Osteoblast (primary cell): ENCODE measurements around the gene LRMDA. TPM values are rescaled to one million over a fixed set of nuclear protein-coding genes. Genes with fewer than 3 reads are reported as not detected.

Source experiments
- DNase-seq: peaks from one replicate; pipeline ENCODE4 v3.0.0; 2011; ENCODE audit warnings: low spot score, mixed read lengths; ENCODE audit not compliant: insufficient read length; ENCODE audit errors: missing footprints
- H2AFZ ChIP-seq: 2 replicates; pipeline ENCODE4 v1.6.0; 2011; ENCODE audit warnings: mild to moderate bottlenecking, low read length
- H3K27ac ChIP-seq: 2 replicates; pipeline ENCODE4 v1.5.1; 2011; ENCODE audit warnings: mild to moderate bottlenecking, low read depth, low read length, moderate library complexity
- H3K27me3 ChIP-seq: 2 replicates; pipeline ENCODE4 v1.6.0; 2012; ENCODE audit warnings: mild to moderate bottlenecking, control low read depth, inconsistent platforms, low read length, moderate library complexity; ENCODE audit not compliant: insufficient read depth
- H3K36me3 ChIP-seq: 2 replicates; pipeline ENCODE4 v1.5.1; 2011; ENCODE audit warnings: mild to moderate bottlenecking, low read length, control low read depth, moderate library complexity; ENCODE audit not compliant: insufficient read depth
- H3K4me1 ChIP-seq: 2 replicates; pipeline ENCODE4 v1.5.1; 2011; ENCODE audit warnings: mild to moderate bottlenecking, low read length, control low read depth, moderate library complexity; ENCODE audit not compliant: insufficient read depth
- H3K4me2 ChIP-seq: 2 replicates; pipeline ENCODE4 v1.6.0; 2011; ENCODE audit warnings: mild to moderate bottlenecking, low read length; ENCODE audit not compliant: insufficient read depth
- H3K4me3 ChIP-seq: fragments of 200-600 bp; sonication (generic); 3 replicates; pipeline ENCODE4 v1.5.1; 2012; ENCODE audit warnings: mild to moderate bottlenecking, low read length, inconsistent platforms; ENCODE audit not compliant: insufficient read depth
- H3K79me2 ChIP-seq: 2 replicates; pipeline ENCODE4 v1.6.0; 2012; ENCODE audit warnings: mild to moderate bottlenecking, low read length, control low read depth, inconsistent platforms; ENCODE audit not compliant: insufficient read depth
- H3K9me3 ChIP-seq: 2 replicates; pipeline ENCODE4 v1.5.1; 2011; ENCODE audit warnings: low read depth, low read length, control low read depth
- H4K20me1 ChIP-seq: 2 replicates; pipeline ENCODE4 v1.6.0; 2012; ENCODE audit warnings: mild to moderate bottlenecking, low read length, control low read depth; ENCODE audit not compliant: insufficient read depth
- total RNA-seq: library from RNA; depleted of rRNA; stranded (reverse); fragments of >200 nt; gene quantifications from 2 replicates; pipeline ENCODE4 v1.2.3, GENCODE V29; 2012
- TF ChIP-seq, protein P1 (sequence below): IDR thresholded peaks from 2 replicates; pipeline ENCODE4 v1.5.1; 2011; ENCODE audit warnings: mild to moderate bottlenecking, low read depth, low read length, moderate library complexity; ENCODE audit errors: extremely low read depth

Gene LRMDA
- total RNA-seq, 1 donor = 18.5 TPM

DNA sequence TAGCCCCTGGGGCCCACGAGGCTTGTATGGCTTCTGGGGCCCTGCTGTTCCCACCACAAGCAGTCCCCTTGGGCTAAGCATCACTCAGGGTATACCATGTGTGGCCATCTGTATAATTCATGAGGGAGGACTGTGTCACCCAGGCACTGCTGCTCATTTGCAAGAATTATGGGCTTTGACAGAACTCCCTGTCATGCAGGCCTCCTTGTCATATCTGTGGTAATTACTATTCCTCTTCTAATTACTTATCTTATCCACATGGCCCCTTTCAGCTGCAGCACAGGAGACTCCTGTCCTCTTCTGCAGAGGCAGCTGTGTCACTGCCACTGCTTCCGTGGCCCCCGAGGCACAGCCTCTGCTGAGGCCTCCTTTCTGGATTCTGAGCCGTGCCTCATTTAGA is 46.3 kb downstream of the LRMDA start:
- H3K9me3 ChIP-seq = no peaks in the 10 kb centered on the region
- no peaks in the 10 kb centered on the region for H3K79me2 ChIP-seq
- TF ChIP-seq, protein P1, sequence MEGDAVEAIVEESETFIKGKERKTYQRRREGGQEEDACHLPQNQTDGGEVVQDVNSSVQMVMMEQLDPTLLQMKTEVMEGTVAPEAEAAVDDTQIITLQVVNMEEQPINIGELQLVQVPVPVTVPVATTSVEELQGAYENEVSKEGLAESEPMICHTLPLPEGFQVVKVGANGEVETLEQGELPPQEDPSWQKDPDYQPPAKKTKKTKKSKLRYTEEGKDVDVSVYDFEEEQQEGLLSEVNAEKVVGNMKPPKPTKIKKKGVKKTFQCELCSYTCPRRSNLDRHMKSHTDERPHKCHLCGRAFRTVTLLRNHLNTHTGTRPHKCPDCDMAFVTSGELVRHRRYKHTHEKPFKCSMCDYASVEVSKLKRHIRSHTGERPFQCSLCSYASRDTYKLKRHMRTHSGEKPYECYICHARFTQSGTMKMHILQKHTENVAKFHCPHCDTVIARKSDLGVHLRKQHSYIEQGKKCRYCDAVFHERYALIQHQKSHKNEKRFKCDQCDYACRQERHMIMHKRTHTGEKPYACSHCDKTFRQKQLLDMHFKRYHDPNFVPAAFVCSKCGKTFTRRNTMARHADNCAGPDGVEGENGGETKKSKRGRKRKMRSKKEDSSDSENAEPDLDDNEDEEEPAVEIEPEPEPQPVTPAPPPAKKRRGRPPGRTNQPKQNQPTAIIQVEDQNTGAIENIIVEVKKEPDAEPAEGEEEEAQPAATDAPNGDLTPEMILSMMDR = no peak
- DNase-seq = no peak
- H3K27ac ChIP-seq = no peak overlapping the region
- no peaks in the 10 kb centered on the region for H4K20me1 ChIP-seq
- no peaks in the 10 kb centered on the region for H3K36me3 ChIP-seq
- H3K4me2 ChIP-seq = no peak overlapping the region
- H3K27me3 ChIP-seq = no peaks in the 10 kb centered on the region
- H3K4me3 ChIP-seq = no peak overlapping the region
- H2AFZ ChIP-seq = no peak overlapping the region
- H3K4me1 ChIP-seq = peaks cover 16% of the 10 kb centered on the region

DNA sequence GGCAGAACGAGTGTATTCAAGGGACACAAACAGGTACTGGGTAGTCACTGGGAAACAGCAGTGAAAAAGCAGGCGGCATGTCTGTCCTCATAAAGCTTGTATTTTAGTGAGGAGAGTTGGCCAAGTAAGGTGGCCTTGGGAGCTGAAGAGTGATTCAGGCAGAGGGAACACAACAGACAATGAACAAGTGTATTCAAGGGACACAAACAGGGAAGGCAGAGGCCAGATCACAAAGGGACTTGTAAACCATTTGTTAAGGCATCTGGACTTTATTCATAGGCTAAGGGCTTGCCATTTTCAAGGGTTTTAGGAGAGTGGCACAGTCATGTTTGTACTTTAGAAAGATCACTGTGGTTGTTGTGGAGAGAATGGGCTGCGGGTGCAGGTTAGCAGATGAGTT is 49.0 kb downstream of the LRMDA start:
- TF ChIP-seq, protein P1 = no peak
- DNase-seq = no peak
- Histone ChIP-seq H3K9me3 (no peaks in the 10 kb centered on the region), H3K4me3 (no peak overlapping the region), H3K36me3 (no peaks in the 10 kb centered on the region), H3K79me2 (no peaks in the 10 kb centered on the region), H3K27ac (no peak overlapping the region), H4K20me1 (no peaks in the 10 kb centered on the region), H3K27me3 (no peaks in the 10 kb centered on the region), H3K4me2 (no peak overlapping the region), H3K4me1 (peaks cover 12% of the 10 kb centered on the region), H2AFZ (no peak overlapping the region)

DNA sequence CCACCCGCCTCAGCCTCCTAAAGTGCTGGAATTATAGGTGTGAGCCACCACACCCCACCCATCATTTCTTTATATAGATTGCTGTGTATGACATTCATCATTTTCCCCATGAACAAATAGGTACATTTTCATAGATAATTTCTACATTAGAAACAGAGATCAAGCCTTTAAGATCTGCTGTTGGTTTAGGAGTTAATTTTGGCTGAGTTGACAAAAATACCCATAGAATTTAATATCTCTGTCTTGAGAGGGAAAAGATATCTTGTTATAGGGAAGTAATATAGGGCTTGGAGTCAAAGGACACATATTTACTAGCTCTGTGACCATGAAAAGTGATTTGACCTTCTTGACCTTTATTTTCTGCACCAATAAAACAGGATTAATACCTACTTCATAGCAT is 51.8 kb downstream of the LRMDA start:
- H3K36me3 ChIP-seq = no peaks in the 10 kb centered on the region
- DNase-seq = no peak
- H3K4me2 ChIP-seq = no peak overlapping the region
- TF ChIP-seq, protein P1 = no peak
- H3K79me2 ChIP-seq = no peaks in the 10 kb centered on the region
- no peaks in the 10 kb centered on the region for H3K9me3 ChIP-seq
- no peak overlapping the region for H2AFZ ChIP-seq
- peaks cover 7% of the 10 kb centered on the region for H3K4me1 ChIP-seq
- no peak overlapping the region for H3K27ac ChIP-seq
- H3K27me3 ChIP-seq = no peaks in the 10 kb centered on the region
- no peak overlapping the region for H3K4me3 ChIP-seq
- no peaks in the 10 kb centered on the region for H4K20me1 ChIP-seq

DNA sequence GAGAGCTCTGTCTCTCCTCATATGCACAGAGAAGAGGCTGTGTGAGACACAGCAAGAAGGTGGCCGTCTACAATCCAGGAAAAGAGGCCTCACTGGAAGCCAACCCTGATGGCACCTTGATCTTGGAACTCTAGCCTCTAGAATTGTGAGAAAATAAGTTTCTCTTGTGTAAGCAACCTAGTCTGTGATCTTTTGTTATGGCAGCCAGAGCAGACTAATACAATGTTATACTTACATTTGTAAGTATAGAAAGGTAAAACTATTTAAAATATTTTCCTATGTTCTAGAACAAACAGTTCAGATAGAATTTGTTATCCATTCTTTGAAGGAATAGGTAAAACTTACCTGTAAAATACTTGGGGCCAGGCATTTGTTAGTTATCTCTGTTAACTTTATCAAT is 53.3 kb downstream of the LRMDA start:
- Histone ChIP-seq H3K36me3 (no peaks in the 10 kb centered on the region), H3K27ac (no peak overlapping the region), H2AFZ (no peak overlapping the region), H3K4me1 (peaks cover 7% of the 10 kb centered on the region), H4K20me1 (no peaks in the 10 kb centered on the region), H3K79me2 (no peaks in the 10 kb centered on the region), H3K27me3 (no peaks in the 10 kb centered on the region), H3K4me3 (no peak overlapping the region), H3K9me3 (no peaks in the 10 kb centered on the region), H3K4me2 (no peak overlapping the region)
- TF ChIP-seq, protein P1 = no peak
- no peak for DNase-seq
